ENCODE results near the gene LETM1.
A peak's percentile ranks its signal among the peaks of the same experiment; 100 is the strongest.

LETM1 gene

DNA sequence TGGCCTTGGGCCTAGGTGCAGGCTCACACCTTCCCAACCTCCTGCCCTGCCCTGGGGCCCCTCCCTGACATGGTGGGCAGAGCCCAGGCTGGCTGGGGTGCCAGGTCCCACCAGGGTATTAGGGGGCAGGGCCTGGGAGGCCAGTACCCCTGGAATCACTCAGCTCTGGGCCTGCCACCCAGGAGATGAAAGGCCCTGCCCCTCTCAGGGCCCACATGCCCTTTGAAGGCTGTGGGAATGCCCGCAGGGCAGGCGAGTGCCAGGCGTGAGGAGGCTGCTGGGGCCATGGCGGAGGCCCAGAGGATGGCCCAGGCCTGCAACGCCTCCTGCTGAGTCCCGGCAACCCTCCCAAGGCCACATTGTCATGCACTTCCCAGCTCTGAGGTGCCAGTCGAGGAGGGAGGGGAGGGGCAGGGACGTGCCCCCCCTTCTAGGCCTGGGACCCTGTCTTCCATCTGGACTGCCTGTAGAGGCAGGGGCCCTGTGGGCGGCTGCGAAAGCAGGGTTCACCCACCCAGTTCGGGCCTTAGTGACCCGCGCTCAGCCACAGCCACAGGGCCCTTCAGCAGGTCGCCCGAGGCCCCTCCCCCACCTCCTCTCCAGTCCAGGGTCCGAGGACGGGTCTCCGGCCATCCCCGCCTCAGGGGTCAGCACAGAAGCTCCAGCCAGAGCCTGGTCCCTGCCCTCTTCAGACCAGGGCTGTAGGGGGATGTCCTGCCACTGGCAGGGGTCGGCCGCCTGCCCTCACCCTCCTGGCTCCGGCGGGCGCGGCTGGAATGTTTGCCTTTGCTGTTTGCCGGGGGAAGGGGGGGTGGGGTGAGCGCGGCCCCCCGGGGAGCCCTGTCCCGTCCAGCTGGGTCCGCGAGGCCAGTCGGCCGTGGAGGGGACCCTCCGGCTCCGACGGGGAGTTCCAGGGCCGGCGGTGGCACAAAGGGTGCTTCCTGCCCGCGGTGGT, 89.6 kb downstream of the LETM1 start:
- no peak overlapping the region for H3K4me3 Mint-ChIP-seq
- peaks cover 8% of the 10 kb centered on the region for H3K27me3 Mint-ChIP-seq (ENCODE audit: low read depth)
- peaks cover 5% of the 10 kb centered on the region for H3K4me1 Mint-ChIP-seq
- H3K36me3 Mint-ChIP-seq (ENCODE audit: low read depth): no peaks in the 10 kb centered on the region
- TF ChIP-seq, protein P1, sequence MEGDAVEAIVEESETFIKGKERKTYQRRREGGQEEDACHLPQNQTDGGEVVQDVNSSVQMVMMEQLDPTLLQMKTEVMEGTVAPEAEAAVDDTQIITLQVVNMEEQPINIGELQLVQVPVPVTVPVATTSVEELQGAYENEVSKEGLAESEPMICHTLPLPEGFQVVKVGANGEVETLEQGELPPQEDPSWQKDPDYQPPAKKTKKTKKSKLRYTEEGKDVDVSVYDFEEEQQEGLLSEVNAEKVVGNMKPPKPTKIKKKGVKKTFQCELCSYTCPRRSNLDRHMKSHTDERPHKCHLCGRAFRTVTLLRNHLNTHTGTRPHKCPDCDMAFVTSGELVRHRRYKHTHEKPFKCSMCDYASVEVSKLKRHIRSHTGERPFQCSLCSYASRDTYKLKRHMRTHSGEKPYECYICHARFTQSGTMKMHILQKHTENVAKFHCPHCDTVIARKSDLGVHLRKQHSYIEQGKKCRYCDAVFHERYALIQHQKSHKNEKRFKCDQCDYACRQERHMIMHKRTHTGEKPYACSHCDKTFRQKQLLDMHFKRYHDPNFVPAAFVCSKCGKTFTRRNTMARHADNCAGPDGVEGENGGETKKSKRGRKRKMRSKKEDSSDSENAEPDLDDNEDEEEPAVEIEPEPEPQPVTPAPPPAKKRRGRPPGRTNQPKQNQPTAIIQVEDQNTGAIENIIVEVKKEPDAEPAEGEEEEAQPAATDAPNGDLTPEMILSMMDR (IDR thresholded peaks at IDR 0.05; ENCODE audit: unreplicated experiment in 3 of 3): no peak
- no peaks in the 10 kb centered on the region for H3K9me3 Mint-ChIP-seq
- no peak overlapping the region for H3K27ac Mint-ChIP-seq

DNA sequence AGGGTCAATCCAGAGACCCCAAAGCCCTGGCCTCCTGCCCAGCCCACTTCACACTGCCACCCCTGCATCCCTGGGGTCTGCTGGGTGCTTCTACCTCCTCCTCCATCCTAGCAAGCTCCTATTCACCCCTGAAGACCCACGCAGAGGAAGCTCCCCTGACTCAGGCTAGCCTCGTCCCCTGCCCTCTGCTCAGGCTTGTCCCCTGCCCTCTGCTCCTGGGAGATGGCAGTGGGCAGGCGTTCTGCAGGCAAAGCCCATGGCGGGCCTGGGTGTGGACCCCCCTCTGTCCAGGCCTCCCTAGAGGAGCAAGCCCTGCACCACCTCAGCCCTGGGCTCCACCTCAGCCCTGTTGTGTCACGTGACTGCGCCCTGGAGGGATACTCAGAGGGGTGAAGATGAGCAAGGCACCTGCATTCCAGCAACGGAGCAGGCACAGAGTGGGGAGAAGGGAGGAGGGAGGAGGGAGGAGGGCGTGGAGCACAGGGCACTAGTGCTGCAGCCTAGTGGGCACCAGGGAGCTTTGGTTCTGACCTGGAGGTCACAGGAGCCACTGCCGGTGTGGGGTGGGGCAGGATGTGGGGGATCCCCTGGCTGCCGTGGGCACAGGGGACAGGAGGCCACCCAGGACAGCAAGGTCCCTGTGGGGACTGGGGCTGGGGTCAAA, 90.4 kb downstream of the LETM1 start:
- Mint-ChIP-seq H3K9me3 (no peaks in the 10 kb centered on the region), H3K36me3 (ENCODE audit: low read depth) (no peaks in the 10 kb centered on the region), H3K4me3 (peak overlapping the region in 1 of 3 experiments; percentile 26), H3K4me1 (peaks cover 5% of the 10 kb centered on the region), H3K27me3 (ENCODE audit: low read depth) (peaks cover 8% of the 10 kb centered on the region), H3K27ac (peak overlapping the region in 1 of 3 experiments; percentile 24)
- TF ChIP-seq, protein P1 (IDR thresholded peaks at IDR 0.05; ENCODE audit: unreplicated experiment in 3 of 3): no peak

DNA sequence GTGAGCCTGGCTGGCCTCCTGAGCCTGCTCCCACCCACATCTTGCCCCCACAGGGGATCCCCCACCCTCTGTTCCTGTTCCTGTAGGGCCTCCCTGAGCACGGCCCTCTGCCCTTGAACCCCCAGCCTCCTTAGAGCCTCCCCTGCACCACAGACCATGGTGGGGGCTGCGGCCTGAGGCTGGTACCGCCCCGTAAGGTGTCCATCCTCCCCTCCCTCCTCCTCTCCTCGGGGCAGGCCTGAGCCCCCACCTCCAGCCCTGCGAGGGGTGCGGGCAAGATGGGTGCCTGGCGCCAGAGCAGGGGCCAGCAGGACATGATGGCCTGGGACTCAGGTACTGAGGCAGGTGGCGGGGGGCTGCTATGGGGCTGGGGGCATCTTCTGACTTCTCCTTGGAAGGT, 91.3 kb downstream of the LETM1 start:
- H3K27ac Mint-ChIP-seq: no peak overlapping the region
- H3K4me1 Mint-ChIP-seq: peaks cover 5% of the 10 kb centered on the region
- no peak overlapping the region for H3K4me3 Mint-ChIP-seq
- peaks cover 12% of the 10 kb centered on the region for H3K27me3 Mint-ChIP-seq (ENCODE audit: low read depth)
- no peaks in the 10 kb centered on the region for H3K9me3 Mint-ChIP-seq
- TF ChIP-seq, protein P1 (IDR thresholded peaks at IDR 0.05; ENCODE audit: unreplicated experiment in 3 of 3): no peak
- H3K36me3 Mint-ChIP-seq (ENCODE audit: low read depth): no peaks in the 10 kb centered on the region

DNA sequence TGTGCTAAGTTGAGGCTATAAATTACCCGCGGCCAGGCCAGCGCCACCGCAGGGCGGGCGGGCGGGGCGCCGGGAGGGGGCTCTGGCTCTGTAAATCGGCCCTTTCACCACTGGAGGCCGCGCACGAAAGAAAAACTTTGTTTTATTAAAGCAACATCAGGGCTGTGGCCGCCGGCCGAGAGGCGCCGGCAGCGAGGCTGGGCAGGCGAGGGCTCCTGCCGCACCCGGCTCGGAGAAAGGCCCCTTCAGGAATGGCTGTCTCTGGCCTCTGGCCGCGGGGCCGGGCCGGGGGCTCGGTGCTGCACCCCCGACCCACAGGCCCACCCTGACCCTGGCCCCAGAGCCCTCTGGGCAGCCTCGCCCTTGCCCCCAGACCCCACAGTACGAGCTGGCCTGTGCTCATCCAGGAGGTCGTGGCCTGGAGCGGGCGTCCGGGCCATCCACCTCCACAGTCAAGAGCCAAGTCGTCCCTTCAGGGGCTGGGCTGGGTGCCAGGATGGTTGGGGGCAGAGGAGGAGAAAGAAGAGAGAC, 92.3 kb downstream of the LETM1 start:
- Mint-ChIP-seq H3K36me3 (ENCODE audit: low read depth) (no peaks in the 10 kb centered on the region), H3K4me1 (peaks cover 3% of the 10 kb centered on the region), H3K4me3 (no peak overlapping the region), H3K9me3 (no peaks in the 10 kb centered on the region), H3K27ac (no peak overlapping the region), H3K27me3 (ENCODE audit: low read depth) (peaks cover 15% of the 10 kb centered on the region)
- TF ChIP-seq, protein P1 (IDR thresholded peaks at IDR 0.05; ENCODE audit: unreplicated experiment in 3 of 3): no peak

DNA sequence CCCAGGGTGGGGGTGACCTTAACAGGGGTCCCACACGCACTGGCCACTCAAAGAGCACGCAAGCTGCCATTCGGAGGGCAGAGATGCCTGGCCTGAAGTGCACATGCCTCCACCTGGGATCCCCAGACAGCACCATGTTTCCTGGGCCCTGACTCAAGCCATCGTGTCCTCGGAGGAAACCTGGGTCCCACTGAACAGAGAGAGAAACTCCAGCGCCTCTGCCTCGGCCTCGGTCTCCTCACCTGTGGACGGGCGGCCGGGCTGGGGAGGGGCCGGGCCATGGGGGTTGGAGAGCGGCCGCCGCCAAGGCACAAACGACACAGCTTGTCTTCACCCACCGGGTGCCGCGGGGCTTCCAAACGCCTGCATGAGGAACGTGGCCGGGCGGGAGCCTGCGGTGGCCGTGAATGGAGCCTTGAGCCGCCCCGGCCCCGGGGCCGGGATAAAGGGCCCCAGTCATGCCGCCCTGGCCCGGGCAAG, 92.8 kb downstream of the LETM1 start:
- no peaks in the 10 kb centered on the region for H3K4me1 Mint-ChIP-seq
- no peaks in the 10 kb centered on the region for H3K36me3 Mint-ChIP-seq (ENCODE audit: low read depth)
- no peak overlapping the region for H3K4me3 Mint-ChIP-seq
- H3K27ac Mint-ChIP-seq: no peak overlapping the region
- TF ChIP-seq, protein P1 (IDR thresholded peaks at IDR 0.05; ENCODE audit: unreplicated experiment in 3 of 3): no peak
- H3K27me3 Mint-ChIP-seq (ENCODE audit: low read depth): peaks cover 13% of the 10 kb centered on the region
- no peaks in the 10 kb centered on the region for H3K9me3 Mint-ChIP-seq

All from nephron (organoid).